HPDE6-E6E7 (cell line): ENCODE results near the gene SLC12A8.

Experiments used
- DNase-seq: peaks from one replicate; pipeline ENCODE4 v3.0.0; 2011; ENCODE audit warnings: missing footprints; ENCODE audit errors: extremely low spot score

Gene SLC12A8

DNA sequence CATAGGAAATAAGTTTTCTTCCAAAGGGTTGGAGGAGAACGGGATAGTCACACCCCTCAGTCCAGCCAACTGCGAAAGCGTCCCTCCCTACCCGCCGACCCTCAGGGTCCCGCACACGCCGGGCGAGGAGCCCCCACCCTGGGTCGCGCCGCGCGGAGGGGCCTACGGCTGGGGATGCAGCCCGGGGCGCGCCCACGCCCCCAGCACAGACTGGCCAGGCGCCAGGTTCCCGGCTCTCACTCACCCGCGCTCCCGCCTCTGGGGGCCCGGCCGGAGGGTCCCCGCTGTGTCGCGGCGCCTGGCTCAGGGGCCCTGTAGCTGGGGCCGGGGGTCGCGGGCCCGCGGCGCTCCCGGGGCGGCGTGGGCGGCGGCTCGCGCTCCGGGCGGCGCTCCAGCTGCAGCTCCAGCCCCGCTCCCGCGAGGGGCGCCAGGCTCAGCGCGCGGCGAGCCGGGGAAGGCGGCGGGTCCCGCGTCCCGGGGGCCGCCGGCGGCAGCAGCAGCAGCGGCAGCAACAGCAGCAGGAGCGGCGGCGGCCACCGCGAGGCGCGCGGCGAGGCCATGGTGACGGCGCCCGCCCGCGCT, 157.1 kb downstream of the SLC12A8 start:
- DNase-seq, result no peak

GRCh38 chr3:125054449-125055329, 157.9 kb downstream of the SLC12A8 start:
- no peak for DNase-seq

GRCh38 chr3:125054062-125054448, 158.5 kb downstream of the SLC12A8 start:
- no peak for DNase-seq

- no peak for DNase-seq
These were observed 159.2 kb downstream of the SLC12A8 start for GRCh38 chr3:125053304-125053699.

- DNase-seq, result no peak
These were observed 159.8 kb downstream of the SLC12A8 start for GRCh38 chr3:125052624-125053303.

GRCh38 chr3:125051715-125052581, 160.6 kb downstream of the SLC12A8 start:
- no peak for DNase-seq

DNA sequence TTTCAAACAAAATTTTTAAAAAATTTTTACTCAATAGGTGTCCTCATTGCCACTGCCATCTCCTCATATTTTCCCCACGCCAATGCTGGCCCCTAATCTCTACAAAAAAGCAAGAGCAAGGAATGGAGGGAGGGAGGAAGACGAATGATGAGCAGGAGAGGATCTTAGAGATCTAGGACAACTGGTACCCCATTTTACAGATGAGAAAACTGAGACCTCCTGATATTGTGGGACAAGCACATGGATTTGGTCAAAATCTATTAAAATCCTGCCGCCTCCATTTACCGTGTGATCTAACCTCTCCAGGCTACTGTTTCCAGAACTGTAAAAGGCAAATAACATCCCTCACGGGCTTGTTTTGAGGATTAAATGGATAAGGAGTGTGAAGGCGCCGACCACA, 161.3 kb downstream of the SLC12A8 start:
- no peak for DNase-seq

DNA sequence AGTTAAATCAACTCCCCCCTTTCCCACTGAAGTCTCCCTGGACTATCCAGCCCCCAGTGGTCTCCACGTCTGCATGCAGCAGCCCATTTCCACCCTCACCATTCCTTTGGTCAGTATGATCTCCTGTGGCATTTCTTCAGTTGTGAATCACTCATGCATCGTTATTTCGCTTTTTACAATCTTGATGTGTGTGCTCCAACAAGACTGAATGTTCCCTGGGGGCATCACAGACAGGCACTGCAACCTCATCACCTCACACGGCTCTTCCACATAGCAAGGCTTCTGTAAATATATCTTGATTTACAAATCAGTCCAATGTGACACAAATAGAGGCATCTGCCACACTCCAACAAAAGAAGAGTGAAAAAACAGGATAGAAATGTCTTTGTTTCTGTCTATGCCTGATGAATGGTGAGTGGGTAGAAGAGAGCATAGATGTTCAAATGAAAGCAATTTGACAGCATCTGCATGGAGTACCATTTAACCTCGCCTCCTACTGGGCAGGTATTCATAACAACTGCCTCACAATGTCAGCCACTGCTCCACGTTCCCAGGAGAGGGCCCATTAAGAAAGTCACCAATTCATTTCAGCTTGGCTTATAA, 162.0 kb downstream of the SLC12A8 start:
- no peak for DNase-seq

- DNase-seq, result no peak
These were observed 164.3 kb downstream of the SLC12A8 start for GRCh38 chr3:125048282-125048681.

- no peak for DNase-seq
These were observed 166.6 kb downstream of the SLC12A8 start for GRCh38 chr3:125045965-125046364.

DNA sequence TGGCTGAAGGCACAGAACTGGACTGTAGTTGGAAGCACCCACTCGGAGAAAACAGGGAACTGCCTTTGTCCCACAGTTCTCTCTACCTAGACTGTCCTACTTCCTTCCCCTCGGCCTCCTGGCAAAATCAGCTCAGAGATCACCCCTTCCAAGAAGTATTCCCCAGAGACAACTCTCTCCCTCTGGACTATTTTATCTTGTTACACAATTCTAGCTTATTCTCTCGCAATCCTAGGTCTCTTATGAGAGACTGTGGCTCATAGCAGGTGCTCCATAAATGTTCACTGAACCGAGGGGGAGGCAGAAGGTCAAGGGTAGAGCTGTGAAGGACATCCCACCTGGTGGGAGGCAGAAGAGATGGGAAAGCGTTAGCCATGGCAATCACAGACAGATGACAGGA, 167.4 kb downstream of the SLC12A8 start:
- DNase-seq, result no peak

DNA sequence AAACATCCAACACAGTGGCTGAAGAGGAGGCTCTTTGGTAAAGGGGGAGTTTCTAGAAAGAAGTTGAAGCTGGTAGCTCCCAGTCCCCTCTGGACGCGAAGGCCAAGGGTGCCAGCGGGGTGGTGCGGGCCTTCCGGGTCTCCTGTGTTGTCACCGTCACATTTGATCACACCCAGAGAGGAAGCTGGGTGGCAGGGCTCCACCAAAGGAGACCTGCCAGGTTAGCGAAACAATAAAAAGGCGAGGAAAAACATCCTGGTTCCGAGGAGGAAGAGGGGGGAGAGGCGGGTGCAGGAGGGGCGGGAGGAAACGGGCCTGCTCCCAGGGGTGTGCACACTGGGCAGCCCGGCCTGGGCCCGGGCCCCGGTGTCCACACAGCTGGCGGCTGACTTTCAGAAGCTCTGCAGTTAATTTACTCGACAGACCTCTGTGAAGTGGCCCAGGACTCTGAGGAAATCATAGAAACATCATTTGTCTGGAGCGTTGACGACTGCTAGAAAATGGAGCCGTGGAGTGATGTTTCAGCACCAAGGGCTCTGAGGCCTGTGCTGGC, 168.9 kb downstream of the SLC12A8 start:
- DNase-seq, result no peak

GRCh38 chr3:125042725-125043406, 169.7 kb downstream of the SLC12A8 start:
- no peak for DNase-seq

- no peak for DNase-seq
These were observed 173.1 kb downstream of the SLC12A8 start for GRCh38 chr3:125039131-125040100.

DNA sequence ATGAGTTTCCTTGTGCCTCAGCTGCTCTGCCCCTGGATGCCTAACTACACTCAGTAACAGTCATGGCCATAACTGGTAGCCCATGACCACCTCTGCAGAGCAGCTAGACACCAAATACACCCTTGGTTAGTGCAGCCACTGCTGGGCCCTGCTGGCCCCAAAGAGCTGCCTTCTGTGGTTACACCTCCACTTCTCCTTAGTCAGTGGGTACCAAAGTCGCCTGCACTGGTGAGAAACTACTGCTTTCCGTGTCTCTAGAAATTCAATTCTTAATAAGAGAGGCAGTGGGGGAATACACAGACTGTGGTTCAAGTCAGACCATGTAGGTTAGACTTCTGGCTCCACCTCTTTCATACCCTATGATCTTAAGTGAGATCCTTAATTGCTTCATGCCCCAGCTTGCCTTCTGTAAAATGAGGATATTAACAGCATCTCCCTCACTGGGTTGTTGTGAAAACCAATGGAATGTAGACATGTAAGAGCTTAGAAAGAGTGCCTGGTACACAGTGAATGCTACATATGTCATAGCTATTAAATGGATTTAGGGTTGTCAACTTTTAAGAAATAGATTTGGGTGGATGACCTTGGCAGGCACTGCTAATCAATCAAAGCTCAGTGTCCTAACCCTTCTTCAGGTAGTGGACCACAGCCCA, 174.9 kb downstream of the SLC12A8 start:
- no peak for DNase-seq

DNA sequence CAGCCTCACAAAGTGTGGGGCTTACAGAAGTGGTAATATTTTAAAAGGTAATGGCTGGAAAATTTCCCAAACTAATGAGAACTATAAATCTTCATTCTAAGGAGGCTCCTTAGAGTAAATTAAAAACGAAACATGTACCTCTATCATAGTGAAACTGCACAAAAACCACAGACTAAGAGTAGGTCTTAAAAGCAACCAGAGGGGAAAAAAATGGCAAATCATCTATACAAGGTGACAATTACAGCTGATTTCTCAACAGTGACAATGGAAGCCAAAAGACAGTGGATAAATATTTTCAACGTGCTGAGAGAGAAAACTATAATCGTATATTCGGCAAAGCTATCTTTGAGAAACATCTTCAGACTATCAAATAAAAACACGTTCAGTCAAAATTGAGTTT, 177.3 kb downstream of the SLC12A8 start:
- DNase-seq, result no peak

GRCh38 chr3:125033616-125034015, 178.9 kb downstream of the SLC12A8 start:
- DNase-seq, result no peak

DNA sequence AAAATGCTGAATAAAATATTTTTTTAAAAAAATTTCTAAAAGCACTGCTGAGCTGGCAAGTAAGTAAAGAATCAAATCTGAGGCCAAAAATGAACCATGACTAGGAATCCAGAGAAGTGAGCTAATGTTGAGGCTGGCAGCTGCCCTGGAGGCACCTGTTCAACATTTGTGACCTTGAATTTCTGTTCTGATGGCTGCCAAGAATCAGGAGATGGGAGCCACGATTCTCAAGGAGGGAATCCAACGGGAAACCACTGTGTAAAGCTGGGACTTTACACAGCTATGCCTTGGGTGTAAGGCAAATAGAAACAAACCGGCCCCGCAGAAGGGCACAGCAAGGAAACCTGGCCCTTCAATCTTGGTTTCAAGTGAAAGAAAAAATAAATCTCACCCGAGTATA, 179.4 kb downstream of the SLC12A8 start:
- DNase-seq, result no peak

DNA sequence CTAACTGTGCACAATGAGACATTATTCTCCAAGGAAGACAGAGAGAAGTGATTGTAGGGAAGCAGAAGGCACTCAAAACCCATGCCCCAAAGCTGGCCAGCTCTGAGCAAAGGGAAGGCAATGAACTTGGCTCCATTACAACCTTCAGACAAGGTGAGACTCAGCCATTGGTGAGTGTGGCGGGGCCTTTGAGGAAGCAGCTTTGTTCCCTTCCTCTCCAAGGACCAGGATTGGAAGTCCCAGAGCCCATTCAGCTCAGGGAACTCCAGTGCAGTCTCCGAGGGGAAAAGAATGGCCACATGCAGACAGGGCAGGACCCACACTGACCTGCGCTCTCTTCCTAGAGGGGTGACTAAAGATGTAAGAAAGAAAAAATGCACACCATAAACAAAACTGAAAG, 179.9 kb downstream of the SLC12A8 start:
- no peak for DNase-seq
